Activated CD8-positive, alpha-beta memory T cell treated with anti-CD3 and anti-CD28 coated beads, Interleukin-2, amount 50 U/mL, for 4 hours (primary cell): ENCODE results near the gene NLGN2.

Experiments
- DNase-seq: peaks from one replicate; pipeline ENCODE4 v3.0.0-alpha.2; 2020

NLGN2 gene

DNA sequence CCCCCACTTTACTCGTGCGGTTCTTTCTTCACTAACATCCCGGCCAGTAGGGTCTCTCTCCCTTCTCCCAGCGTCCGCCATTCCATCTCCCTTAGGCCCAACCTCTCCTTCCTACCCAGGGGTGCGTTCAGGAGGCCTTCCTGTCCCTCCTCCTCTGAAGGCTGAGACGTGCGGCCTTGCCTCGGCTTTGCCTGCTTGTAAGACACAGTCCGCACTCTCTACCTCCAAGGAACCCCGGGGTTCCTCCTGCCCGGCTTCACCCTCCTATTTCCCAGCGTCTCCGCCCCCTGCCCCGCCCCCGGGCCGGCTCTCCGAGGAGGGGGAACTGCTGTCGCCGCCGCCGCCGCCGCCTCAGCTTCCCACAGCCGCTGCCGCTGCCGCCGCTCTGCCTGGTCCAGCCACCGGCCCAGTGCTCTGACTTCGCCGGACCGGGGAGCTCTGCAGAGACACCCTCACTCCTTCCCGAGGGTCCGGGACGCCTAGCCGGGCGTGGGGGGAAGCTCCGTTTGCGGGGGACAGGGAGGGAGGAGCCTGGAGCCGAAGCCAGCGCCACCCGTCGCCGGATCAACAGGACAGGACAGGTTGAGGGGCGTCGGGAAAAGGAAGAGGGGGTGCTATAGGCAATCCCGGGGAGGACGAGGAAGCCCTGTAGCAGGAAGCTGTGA lies 30.4 kb downstream of the NLGN2 start:
- DNase-seq = peak; percentile 70

DNA sequence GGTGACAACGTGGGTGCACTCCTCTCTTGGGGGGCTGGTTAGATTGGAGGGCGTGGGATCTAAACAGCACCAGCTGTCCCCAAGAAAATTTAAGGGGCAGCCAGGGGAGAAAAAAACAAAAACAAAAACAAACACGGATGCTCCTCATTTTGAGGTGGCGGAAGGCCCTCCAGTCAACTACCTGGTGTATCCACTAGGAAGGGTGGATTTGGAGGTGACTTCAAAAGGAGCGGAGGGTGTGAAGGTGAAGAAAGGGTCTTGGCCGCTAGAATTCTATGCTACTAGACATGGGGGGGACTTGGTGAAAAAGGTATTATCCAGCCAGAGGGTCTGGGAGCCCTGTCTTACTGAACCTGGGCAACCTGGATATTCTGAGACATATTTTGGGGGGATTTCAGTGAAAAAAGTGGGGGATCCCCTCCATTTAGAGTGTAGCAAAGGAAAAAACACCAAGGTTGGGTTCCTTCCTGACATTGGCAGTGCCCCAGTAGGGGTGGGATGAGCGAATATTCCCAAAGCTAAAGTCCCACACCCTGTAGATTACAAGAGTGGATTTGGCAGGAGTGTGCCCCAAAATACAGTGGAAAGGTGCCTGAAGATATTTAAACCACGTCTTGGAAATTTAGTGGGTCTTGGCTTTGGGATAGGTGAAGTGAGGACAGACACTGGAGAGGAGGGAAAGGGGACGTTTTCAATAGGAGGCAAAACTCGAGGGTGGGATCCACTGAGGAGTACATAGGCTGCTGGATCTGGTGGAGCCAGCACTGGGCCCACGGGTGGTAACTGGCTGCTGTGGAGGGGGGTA lies 31.2 kb downstream of the NLGN2 start:
- no peak for DNase-seq

DNA sequence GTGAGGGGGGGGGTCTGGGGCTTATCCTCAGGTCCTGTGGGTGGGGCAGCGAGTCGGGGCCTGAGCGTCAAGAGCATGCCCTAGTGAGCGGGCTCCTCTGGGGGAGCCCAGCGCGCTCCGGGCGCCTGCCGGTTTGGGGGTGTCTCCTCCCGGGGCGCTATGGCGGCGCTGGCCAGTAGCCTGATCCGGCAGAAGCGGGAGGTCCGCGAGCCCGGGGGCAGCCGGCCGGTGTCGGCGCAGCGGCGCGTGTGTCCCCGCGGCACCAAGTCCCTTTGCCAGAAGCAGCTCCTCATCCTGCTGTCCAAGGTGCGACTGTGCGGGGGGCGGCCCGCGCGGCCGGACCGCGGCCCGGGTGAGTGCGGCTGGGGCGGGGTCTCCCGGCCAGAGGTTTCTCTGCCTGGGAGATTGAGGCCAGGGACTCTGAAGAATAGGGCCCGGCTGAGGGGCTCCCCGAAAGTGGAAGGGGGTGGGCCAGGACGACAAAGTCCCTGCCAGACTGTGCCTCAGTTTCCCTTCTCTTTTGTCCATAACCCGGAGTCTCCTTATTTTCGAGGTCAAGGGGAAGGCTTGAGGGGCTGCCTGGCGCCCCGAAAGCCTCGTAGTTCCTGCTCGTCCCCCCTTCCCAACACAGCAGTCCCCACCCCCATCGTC lies 31.9 kb downstream of the NLGN2 start, which contains the start of gene FGF11:
Gene FGF11 (plus strand): TSS at position 51 of the 651 bp plus-strand sequence. CDS start 109 bp downstream, at position 160.
- DNase-seq = no peak

DNA sequence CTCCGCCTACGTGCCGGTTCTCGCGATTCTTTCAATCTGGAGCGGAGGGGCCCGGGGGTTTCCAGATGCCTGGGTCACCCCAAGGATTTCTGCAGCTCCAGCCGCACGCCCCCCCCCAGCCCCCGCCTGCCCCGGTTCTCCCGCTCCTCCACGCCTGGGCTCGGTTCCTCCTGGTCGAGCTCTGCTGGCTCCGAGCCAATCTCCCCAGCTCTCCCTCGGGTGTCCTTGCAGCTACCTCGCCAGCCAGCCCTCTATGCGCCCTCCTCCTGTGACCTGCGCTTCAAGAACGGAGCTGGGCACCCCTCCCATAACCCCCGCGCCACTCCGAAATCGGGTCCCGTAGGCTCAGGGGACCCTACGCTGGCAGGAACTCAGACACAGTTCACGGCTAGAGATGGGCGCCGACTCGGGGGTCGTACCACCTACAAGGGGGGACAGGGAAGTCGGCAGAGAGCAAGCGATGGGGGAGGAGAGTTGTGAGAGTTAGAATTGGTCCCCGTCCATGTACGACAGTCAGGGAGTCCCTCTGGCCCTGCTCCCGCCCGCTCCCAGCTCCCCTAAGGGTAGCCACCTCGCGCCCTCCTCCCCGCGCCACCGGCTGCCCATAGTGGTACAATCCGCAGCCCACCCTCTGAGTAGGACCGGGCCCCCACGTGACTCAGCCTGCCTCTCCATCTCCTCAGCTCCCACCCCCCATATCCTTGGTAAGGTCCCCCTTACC lies 32.6 kb downstream of the NLGN2 start:
- peak; percentile 38 for DNase-seq

DNA sequence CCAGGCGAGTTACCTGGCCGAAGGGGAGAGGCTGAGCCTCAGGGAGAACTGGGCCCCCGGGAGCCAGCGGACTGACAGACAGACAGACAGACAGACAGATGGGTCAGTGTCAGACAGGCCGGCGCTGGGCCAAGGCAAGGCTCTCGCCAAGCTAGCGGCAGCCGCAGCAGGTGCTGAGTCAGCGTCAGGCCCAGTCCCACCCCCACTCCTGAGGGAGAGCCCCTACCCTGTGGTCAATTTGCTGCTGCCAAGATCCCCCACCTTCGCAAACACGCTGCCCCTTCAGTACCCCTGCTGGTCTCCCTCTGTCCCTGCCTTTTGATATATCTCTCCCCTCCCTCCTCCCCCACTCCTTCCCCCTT lies 33.2 kb downstream of the NLGN2 start:
- no peak for DNase-seq

DNA sequence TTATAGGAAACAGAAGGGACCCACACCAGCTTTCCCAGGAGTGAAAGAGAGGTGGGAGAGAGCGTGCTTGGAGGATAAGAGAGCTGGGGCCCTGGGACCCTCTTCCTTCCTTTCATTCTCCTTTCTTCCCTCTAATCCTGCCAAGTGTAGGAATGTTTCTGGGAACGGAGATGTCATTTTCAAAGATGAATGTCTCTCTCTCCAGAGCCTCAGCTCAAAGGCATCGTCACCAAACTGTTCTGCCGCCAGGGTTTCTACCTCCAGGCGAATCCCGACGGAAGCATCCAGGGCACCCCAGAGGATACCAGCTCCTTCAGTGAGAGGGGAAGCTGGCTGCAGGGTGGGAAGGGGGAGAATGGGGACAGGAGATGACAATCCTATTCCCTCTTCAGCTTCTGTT lies 33.6 kb downstream of the NLGN2 start:
- no peak for DNase-seq

DNA sequence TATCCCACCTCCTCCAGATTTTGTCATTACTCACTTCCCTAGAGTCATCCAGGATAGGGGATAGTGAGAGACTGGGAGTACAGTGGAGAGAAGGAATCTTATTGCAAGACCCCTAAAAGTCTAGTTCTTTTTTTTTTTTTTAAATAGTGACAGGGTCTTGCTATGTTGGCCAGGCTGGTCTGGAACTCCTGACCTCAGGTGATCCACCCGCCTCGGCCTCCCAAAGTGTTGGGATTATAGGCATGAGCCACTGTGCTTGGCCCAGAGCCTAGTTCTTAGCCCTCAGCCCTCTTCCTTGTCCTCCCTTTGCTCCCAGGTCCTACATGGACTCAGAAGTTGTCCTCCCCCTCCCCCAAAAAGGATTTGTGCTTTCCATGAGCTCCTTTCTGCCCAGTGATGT lies 34.5 kb downstream of the NLGN2 start:
- no peak for DNase-seq

DNA sequence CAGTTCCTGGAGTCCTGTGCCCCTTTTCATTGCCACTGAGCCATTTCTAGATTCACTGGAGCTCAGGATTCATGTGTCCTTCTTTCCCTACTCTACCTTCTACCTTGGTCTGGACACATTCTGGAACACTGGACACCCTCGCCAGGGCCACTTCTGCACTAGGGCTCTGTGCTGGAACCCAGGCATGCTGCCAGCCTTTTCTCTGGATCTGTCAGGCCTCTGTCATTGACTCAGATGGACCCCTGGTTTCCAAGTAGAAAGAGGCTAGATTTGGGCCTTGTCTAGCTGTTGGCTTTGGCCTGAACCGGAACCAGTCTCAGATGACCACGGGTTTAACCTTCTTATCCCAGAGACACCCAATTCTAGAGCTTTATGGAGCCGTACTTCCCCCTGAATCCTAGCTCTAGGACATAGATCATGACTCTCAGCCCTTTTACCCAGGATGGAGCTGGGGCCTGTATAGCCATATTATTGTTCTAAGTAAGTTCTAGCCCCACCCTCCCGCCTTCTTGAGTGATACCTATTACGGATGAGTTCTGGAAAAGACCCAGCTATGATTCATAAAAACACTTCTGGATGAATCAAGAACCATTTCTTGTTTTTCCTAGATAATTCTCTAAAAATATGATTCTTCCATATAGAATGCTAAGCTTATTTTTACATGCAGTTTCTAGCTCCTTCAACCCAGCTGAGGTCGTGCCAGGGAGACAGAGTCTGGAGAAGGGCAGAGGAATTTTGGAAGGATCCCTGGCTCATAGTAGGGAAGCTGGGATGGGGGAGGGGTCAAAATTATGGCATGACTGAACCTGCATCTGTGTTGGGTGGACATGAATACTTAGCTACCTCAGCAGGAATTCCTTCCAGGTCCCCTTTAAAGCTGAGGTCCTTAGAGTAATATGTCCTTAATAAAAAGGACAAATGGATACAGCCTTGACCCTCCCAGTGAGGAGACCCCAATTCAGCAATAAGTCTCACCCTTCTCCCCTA lies 36.1 kb downstream of the NLGN2 start:
- no peak for DNase-seq

DNA sequence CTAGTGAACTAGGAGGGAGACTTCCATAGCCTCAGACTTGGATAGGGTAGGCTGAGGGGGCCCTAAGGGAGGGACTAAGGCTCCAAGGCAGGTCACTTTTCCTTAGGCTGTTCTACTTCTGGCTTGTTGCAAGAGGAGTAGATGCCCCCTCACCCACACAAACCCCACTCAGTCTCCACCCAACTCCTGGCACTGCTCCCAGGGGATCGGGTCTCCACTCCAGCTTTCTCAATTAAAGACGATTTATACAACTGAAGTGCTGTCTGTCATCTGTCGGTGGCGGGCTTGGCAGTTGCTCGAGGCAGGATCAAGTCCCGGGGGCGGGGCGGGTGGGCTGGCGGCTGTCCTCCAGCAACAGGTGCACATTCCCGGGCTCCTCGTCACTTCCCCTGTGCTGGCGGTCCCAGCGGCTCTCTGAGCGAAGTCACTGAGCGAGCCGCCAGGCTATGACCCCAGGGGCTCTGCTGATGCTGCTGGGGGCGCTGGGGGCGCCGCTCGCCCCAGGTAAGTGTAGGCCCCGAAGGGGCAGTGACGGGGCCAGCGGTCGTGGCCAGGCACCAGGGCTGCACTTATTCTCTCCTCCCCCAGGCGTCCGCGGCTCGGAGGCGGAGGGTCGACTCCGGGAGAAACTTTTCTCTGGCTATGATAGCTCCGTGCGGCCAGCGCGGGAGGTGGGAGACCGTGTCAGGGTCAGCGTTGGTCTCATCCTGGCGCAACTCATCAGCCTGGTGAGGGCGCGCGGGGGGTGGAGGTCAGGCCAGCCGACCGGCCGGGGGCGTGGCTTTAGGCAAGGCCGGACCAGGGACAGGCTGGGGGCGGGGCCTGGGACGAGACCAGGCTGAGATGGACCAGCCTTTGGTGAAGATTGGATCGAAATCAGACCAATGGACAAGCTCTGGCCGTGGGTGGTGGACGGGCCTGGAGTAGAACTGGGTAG lies 37.3 kb downstream of the NLGN2 start, which contains the start of gene CHRNB1:
Gene CHRNB1 (plus strand): TSS at position 380 of the 937 bp plus-strand sequence. CDS start 67 bp downstream, at position 447.
- peak; percentile 14 for DNase-seq

DNA sequence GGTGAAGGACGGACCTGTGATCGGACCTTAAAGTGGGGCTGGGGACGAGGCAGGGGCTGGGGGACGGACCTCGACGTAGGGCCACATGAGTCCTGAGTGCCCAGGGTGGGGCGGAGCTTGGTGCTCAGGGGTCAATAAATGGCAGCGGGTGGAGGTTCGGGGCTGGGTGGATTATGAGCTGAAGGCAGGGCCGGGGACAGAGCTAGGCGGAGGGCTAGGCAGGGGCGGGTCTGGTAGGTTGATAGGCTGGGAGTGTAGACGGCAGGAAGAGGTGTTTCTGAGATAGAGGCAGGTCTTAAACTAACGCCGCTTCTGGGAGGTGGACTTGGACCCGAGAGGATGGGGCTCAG lies 37.9 kb downstream of the NLGN2 start:
- peak; percentile 34 for DNase-seq

DNA sequence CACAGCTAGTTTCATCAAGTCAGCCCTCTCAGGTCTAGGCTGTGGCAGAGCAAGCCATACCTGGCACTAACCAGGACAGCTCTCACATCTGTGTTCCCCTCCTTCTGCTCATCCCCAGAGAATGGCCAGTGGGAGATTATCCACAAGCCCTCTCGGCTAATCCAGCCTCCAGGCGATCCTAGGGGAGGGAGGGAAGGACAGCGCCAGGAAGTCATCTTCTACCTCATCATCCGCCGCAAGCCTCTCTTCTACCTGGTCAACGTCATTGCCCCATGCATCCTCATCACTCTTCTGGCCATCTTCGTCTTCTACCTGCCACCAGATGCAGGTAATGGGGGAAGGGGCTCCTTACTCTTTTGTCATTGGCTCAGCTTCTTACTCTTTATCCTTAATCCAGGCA lies 40.8 kb downstream of the NLGN2 start:
- no peak for DNase-seq

DNA sequence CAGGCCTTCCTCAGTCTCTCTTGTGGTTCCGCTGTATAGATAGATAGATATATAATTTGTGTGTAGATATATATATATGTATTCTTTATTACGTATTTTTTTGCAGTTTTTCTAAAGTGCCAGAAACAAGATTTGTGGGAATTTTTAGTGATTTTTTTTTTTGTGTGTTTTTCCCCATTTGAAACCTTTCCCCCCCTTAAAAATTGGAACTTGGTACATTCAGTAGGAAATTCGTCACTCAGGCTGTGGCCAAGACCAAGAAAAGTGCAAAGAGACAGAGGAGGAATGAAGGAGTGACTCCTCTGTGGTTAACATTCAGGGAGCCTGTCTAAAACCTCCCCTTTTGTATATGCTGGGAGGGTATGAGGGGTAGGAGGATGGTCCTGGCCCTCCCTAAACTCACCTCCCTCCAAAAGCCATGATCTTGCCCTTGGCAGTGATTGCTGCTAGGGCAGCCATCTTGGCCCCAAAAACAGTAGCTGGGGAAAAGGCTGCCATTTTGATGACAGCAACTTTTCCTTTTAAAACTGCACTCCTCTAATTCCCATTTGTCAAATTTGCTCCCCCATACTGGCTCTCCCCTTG lies 52.4 kb downstream of the NLGN2 start:
- DNase-seq = no peak

DNA sequence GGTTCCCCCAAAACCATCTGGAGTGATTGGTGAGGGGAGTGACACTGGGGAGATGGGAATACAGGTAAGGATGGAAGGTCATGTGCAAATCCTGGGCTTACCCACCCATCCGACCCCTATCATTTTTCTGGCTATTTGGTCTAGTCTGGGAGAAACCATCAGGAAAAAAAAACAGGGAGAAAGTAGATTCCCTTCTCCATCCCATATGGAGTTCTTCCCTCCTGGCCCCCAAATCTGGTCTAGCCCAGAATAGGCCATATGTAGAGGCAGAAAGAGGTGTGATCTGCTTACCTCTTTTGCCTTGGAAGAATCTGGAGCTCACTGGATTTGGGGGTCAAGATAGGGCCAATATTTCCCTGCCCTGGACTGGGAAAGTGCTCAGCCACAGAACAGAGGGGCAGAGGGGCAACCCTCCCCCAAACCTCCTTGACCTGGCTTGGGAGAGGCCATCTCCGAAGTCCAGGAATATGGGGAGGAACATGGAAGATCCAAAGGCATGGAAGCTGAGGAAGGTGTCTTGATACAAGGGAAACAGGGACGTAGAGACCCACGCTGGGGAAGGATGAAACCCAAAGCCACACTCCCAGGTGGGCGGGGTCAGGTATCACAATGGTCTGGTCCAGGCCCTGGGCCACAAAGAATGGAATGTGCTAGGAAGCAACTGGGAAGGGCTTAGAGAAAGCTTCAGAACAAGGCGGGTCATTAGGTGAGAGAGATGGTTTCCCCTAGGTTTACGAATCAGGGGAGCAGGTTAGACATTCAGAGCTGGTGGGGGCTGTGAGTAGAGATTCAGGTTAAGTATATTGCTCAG lies 53.4 kb downstream of the NLGN2 start:
- no peak for DNase-seq

DNA sequence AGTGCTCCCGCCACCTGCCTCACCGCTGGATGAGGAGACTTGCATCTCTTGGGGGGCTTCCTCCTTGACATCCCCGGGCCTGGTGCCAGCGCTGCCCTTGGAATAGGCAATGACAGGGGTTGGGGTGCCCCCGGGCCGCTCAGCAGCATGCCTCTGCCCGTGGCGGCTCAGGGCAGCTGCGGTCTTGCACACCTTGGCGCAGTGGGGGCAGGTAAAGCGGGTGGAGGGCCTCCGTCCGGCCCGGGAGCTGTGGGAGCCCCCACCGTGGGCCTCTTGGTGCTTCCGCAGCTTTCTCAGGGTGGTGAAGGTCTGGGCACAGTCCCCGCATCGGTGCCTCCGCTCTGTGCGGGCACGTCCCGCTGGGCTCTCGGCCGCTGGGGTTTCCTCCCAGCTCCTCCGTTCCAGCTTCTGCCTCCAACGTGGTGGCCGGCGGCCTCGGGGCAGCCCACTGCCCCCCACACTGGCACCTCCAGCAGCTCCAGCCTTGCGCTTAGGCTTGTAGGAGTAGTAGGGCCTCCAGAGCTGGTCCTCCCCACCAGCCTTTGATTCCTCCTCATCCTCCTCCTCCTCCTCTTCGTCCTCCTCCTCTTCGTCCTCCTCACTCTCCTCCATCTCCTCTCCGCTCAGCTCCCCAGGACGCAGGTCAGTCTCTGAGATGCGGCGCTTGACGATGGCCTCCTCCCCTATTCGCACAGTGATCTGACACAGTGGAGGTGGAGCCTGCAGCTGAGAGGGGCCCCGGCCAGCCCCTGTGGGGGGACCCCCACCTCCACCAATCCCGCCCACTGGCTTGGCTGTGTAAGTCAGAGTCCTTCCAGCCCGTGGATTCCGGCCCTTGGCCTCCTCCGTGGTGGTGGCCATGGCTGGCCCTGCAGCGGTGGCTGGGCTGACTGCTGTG lies 55.1 kb downstream of the NLGN2 start:
- no peak for DNase-seq

DNA sequence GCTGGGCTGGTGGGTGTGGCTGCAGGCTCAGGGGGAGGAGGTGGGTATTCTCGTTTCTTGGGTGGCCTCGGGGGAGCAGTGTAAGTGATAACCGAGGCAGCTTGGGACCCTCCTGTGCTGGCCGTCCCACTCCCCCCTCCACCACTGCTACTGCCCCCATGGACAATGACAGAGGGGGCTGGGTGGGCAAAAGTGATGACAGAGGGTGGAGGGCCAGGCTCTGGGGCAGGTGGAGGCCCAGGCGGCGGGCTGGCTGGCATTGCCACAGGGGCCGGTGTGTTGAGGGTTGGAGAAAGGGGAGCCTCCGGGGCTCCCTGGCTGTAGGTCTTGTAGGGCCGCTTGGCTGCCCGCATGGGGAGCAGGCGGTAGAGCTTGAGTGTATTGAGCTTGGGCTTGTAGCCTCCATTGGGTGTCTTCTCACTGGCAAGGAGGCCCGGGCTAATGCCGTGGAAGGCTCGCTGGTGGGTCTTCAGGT lies 55.8 kb downstream of the NLGN2 start:
- DNase-seq = no peak

DNA sequence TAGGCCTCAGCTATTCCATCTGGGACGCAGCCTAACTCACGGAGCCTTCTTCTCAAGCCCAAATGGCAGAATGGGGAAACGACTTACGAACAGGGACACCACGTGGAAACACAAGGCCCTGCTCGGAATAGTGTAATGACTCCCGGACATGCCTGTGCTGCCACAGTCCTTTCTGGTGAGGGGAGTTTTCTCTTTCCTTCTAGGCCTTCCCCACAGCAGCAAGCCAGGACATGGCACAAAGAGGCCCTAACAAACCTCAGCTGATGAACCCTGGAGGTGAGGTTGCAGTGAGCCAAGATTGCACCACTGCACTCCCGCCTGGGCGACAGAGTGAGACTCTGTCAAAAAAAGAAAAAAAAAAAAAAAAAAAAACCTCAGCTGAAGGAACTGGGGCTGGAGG lies 56.4 kb downstream of the NLGN2 start:
- DNase-seq = no peak

DNA sequence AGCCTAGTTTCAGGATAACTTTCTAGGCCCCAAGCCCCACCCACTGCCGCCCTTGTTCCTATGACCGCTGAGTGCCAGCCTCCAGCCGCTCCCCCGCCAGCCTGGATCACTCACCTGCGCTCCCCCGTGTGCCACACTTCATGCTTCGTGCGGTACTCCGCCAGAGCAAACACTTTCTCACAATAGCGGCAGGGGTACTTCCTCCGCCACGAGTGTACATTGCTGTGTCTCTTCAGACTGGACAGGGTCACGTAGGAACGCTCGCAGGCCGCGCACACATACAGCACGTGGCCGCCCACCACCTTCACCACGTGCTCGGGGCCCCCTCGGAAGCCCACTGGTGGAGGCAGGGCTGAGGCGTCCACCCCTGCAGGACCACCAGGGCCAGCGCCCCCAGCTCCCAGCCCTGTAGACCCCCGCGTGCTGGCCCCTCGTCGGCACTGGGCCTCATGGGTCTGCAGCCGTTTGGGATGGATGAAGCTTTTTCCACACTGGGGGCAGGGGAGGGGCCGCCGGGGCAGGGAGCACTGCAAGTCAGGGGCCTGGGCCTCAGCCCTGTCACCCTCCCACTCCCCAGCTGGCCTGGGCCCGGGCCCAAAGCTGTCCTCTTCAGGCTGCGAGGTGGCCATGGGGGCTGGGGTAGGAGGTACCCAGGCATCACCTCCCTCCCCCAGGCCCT lies 58.1 kb downstream of the NLGN2 start:
- DNase-seq = no peak

DNA sequence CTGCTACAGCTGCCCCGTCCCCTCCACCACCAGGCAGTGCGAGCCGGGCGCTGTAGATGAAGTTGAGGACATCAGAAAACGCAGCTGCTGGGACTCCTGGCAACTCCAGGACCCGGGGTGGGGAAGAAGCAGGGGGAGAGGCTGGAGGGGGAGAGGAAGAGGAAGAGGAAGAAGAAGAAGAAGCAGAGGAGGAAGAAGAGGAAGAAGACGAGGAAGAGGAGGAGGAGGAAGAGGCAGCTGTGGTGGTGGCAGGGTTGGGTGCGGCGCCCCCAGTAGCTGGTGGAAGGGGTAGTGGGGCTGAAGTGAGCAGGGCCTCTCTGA lies 58.6 kb downstream of the NLGN2 start:
- no peak for DNase-seq
